ENCODE measurements around the gene CYB5B.
"Not testable (repeated sequence)": the region's sequence is repeated elsewhere in the genome, so short reads cannot be mapped to it uniquely, and the experiment has no call there.

Gene CYB5B

DNA sequence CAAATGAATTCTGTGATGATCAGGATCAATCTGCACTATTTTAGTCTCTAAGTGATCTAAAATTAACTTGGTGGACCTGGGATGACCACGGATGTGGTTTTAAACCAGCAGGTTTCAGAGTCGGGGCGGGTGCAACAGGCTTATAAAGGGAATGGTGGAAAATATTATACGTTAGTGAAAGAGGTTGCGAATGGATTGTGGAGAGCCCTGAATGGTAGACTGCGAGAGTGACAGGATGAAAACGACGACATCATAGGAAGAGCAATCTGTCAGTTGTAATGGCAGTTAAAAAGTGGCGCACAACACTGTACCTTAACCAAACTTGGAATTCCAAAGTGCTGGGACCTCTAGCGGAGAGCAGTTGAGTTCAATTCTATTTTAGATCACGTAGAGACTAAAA is 1.2 kb upstream of the CYB5B start:
- H3K9me3 ChIP-seq (ENCODE audit: control insufficient read depth, insufficient read depth, low read length) = no peaks in the 10 kb centered on the region
- no peak overlapping the region for H3K9ac ChIP-seq (ENCODE audit: low read depth, low read length)
- H3K36me3 ChIP-seq (ENCODE audit: insufficient read depth, low read length) = peaks cover 2% of the 10 kb centered on the region; the same call in 1 of the 2 replicates
- 0 out of 2 replicates have a peak, but pooled peaks cover under 1% of the 10 kb centered on the region for H3K4me1 ChIP-seq (ENCODE audit: insufficient read depth, low read length)

- peak overlapping the region; percentile 82 for H3K9ac ChIP-seq (ENCODE audit: low read depth, low read length)
- no peaks in the 10 kb centered on the region for H3K4me1 ChIP-seq (ENCODE audit: insufficient read depth, low read length)
- peaks cover 8% of the 10 kb centered on the region for H3K36me3 ChIP-seq (ENCODE audit: insufficient read depth, low read length)
- H3K9me3 ChIP-seq (ENCODE audit: control insufficient read depth, insufficient read depth, low read length) = no peaks in the 10 kb centered on the region
Measured at GRCh38 chr16:69424935-69425784, 741 bp downstream of the CYB5B start.

- Histone ChIP-seq H3K9ac (ENCODE audit: low read depth, low read length) (no peak overlapping the region), H3K36me3 (ENCODE audit: insufficient read depth, low read length) (peaks cover 23% of the 10 kb centered on the region), H3K9me3 (ENCODE audit: control insufficient read depth, insufficient read depth, low read length) (no peaks in the 10 kb centered on the region), H3K4me1 (ENCODE audit: insufficient read depth, low read length) (no peaks in the 10 kb centered on the region)
Measured at GRCh38 chr16:69428652-69429051, 4.2 kb downstream of the CYB5B start.

DNA sequence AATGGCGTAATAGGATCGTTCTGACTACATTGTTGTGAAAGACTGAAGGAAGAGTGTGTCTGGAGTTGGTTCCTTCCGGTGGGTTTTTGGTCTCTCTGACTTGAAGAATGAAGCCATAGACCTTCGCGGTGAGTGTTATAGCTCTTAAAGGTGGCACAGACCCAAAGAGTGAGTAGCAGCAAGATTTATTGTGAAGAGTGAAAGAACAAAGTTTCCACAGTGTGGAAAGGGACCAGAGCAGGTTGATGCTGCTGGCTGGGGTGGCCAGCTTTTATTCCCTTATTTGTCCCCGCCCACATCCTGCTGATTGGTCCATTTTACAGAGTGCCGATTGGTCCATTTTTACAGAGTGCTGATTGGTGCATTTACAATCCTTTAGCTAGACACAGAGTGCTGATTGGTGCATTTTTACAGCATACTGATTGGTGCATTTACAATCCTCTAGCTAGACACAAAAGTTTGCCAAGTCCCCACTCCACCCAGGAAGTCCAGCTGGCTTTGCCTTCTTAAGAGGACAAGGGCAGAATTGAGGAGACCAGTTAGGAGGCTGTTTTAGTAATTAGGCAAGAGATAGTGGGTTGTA is 4.7 kb downstream of the CYB5B start:
- peaks cover 24% of the 10 kb centered on the region for H3K36me3 ChIP-seq (ENCODE audit: insufficient read depth, low read length)
- H3K9ac ChIP-seq (ENCODE audit: low read depth, low read length); H3K9me3 ChIP-seq (ENCODE audit: control insufficient read depth, insufficient read depth, low read length); H3K4me1 ChIP-seq (ENCODE audit: insufficient read depth, low read length): not testable (repeated sequence)

GRCh38 chr16:69431948-69432468 is 7.6 kb downstream of the CYB5B start:
- no peaks in the 10 kb centered on the region for H3K9me3 ChIP-seq (ENCODE audit: control insufficient read depth, insufficient read depth, low read length)
- no peaks in the 10 kb centered on the region for H3K4me1 ChIP-seq (ENCODE audit: insufficient read depth, low read length)
- H3K9ac ChIP-seq (ENCODE audit: low read depth, low read length) = no peak overlapping the region
- peaks cover 24% of the 10 kb centered on the region for H3K36me3 ChIP-seq (ENCODE audit: insufficient read depth, low read length)

DNA sequence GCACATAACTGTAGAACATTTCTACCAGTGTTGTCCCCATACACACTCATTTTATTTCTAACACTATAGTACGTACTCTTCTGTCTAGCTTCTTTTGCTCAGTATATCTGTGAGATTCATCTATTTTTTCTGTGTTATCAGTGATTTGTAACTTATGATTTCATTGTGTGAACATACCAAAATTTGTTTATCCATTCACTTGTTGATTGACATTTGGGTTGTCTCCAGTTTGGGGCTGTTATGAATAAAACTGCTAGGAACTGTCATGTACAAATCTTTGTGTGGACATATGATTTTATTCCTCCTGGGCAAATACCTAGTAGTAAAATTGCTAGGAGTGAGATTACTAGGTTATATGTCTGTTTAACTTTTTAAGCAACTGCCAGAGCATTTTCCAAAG is 9.6 kb downstream of the CYB5B start:
- H3K9ac ChIP-seq (ENCODE audit: low read depth, low read length) = no peak overlapping the region
- no peaks in the 10 kb centered on the region for H3K9me3 ChIP-seq (ENCODE audit: control insufficient read depth, insufficient read depth, low read length)
- H3K4me1 ChIP-seq (ENCODE audit: insufficient read depth, low read length) = no peaks in the 10 kb centered on the region
- peaks cover 17% of the 10 kb centered on the region for H3K36me3 ChIP-seq (ENCODE audit: insufficient read depth, low read length)

DNA sequence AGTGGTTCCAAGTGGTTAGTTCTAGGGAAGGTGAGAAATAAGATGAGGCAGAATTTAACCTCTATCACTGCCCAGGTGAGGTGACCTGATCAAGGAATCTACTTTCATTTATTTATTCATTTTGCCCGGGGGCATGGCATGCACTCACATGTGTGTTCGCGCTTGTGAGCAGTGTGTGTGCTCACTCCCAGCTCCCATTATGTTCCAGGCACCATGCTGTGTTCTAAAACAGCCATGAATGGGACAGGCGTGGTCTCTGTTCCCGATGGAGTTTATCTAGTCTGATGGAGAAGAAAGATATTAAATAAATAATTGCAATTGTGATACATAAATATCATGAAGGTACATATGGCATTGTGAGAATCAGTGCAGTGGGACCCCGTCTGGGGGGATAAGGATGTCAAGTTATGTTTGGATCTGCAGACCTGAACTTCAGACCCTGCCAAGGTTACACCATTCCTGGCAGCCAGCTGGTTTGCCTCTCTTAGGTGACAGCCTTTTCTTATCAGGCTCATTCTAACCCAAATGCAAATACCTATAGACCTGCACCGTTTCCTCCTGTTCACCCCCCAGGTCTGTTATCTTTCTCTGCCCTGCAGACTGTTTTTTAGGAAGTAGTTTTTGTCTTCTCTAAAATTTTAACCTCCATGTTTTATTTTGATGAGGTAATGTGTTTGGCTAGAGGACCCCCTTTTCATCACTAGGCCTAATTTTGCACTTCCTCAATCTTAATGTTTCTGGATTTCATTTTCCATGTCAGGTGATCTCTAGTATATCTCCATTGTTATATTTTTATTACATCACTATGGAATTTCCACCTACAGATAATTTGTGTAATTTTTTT is 11.8 kb downstream of the CYB5B start:
- H3K4me1 ChIP-seq (ENCODE audit: insufficient read depth, low read length) = no peaks in the 10 kb centered on the region
- no peak overlapping the region for H3K9ac ChIP-seq (ENCODE audit: low read depth, low read length)
- H3K36me3 ChIP-seq (ENCODE audit: insufficient read depth, low read length) = peaks cover 15% of the 10 kb centered on the region
- H3K9me3 ChIP-seq (ENCODE audit: control insufficient read depth, insufficient read depth, low read length) = no peaks in the 10 kb centered on the region

DNA sequence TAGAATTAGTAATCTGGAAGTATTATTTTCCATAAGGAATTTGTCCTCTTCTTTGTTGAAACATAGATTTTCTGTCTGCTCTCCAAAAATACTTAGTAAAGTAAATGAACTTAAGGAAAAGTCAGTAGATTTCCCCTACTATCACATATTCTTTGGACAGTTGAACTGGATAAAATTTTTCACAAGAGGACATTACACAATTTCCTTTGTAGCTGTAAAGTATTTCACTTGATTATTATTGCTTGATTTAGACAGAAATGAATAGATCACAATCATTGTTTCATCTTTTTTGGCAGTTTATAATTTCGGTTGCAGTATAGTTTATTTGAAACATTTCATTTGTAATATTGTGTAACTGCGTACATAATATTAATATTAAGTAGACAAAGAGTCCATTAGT is 12.5 kb downstream of the CYB5B start:
- Histone ChIP-seq H3K9ac (ENCODE audit: low read depth, low read length) (no peak overlapping the region), H3K36me3 (ENCODE audit: insufficient read depth, low read length) (peaks cover 10% of the 10 kb centered on the region), H3K9me3 (ENCODE audit: control insufficient read depth, insufficient read depth, low read length) (no peaks in the 10 kb centered on the region), H3K4me1 (ENCODE audit: insufficient read depth, low read length) (no peaks in the 10 kb centered on the region)

DNA sequence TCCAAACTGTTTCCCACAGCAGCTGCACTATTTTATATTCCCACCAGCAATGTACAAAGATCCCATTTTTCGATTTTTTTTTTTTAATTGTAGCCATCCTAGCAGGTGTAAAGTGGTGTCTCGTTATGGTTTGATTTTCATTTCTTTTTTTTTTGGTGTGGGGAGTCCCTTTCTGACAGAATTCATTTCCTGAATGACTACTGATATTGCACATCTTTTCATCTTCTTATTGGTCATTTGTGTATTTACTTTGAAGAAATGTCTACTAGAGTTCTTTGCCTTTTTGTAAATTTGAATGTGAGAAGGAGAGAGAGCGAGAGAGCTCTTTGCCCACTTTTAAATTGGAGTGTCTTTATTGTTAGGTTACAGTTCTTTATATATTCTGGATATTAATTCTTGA is 14.0 kb downstream of the CYB5B start:
- Histone ChIP-seq H3K36me3 (ENCODE audit: insufficient read depth, low read length) (0 out of 2 replicates have a peak, but pooled peaks cover 3% of the 10 kb centered on the region), H3K4me1 (ENCODE audit: insufficient read depth, low read length) (no peaks in the 10 kb centered on the region), H3K9me3 (ENCODE audit: control insufficient read depth, insufficient read depth, low read length) (no peaks in the 10 kb centered on the region), H3K9ac (ENCODE audit: low read depth, low read length) (no peak overlapping the region)

- H3K4me1 ChIP-seq (ENCODE audit: insufficient read depth, low read length) = no peaks in the 10 kb centered on the region
- no peaks in the 10 kb centered on the region for H3K36me3 ChIP-seq (ENCODE audit: insufficient read depth, low read length)
- no peak overlapping the region for H3K9ac ChIP-seq (ENCODE audit: low read depth, low read length)
- H3K9me3 ChIP-seq (ENCODE audit: control insufficient read depth, insufficient read depth, low read length) = no peaks in the 10 kb centered on the region
Measured at GRCh38 chr16:69440250-69440649, 15.8 kb downstream of the CYB5B start.

DNA sequence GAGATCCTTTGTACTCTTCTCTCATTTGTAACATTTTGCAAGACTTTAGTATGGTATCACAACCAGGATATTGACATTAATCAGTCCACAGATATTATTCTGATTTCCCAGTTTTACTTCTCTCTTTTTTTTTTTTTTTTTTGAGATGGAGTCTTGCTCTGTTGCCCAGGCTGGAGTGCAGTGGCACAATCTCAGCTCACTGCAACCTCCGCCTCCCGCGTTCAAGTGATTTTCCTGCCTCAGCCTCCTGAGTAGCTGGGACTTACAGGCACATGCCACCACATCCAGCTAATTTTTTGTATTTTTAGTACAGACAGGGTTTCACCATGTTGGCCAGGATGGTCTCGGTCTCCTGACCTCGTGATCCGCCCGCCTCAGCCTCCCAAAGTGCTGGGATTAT is 16.6 kb downstream of the CYB5B start:
- H3K4me1 ChIP-seq (ENCODE audit: insufficient read depth, low read length); H3K9ac ChIP-seq (ENCODE audit: low read depth, low read length); H3K9me3 ChIP-seq (ENCODE audit: control insufficient read depth, insufficient read depth, low read length); H3K36me3 ChIP-seq (ENCODE audit: insufficient read depth, low read length): not testable (repeated sequence)

DNA sequence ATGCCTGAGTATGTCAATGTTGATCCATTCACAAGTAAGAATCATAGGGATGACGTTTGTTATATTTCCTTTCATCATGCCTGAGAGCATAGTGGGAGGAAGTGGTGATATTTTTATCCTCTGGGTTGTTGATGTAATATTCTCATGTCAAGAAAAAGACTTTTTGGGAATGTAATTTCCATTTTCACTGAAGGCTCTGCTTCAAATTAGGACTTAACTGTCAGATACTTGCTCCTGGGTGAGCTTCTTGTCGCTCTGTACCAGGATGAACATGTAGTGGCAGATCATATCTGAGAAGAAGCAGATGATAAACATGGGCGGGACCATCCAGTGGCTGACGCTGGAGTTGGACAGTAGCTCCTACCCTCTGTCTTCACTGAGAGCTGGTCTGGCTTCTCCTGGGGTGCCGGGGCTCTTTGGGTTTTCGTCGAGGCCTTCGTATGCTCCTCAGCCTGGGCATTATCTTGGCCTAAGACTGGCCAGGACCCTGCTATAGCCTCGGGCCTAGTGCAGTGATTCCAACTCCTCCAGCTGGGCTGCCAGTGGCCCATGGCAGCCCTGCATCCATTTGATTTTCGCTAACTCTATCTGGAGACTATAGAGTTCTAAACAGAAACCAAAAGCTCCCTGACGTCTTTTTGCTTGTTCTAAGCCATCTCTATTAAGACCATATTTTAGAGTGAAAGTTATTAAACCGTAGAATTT is 19.7 kb downstream of the CYB5B start:
- H3K9me3 ChIP-seq (ENCODE audit: control insufficient read depth, insufficient read depth, low read length) = no peaks in the 10 kb centered on the region
- no peaks in the 10 kb centered on the region for H3K4me1 ChIP-seq (ENCODE audit: insufficient read depth, low read length)
- no peak overlapping the region for H3K9ac ChIP-seq (ENCODE audit: low read depth, low read length)
- H3K36me3 ChIP-seq (ENCODE audit: insufficient read depth, low read length) = no peaks in the 10 kb centered on the region; the same call in 1 of the 2 replicates

DNA sequence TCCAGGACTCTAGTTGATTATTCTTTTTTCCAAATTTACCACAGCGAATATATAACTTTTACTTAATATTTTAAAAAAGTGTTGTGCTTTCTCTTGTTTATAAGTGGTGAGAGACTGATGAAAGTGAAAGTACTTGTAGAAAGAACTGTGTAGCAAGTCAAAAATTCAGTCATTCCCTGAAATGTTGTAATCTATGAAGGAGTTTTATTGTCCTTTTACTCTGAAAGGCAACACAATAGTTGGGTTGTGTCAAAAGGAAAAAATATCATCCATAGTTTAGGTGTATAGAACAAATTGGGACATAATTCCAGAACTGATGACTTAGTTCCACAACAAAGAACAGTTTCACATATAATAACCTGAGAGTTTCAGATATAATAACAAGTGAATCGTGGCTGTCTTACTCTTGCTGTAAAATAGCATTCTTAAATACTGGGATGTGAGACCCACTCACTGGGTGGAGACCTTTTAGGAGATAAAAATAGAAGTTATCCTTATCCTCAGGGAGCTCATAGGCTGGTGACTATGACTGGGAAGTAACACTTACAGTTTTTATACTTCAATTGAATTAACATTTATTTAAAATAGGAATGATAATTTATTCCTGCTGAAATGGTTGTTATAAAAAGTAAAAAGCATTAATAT is 20.6 kb downstream of the CYB5B start:
- H3K36me3 ChIP-seq (ENCODE audit: insufficient read depth, low read length) = no peaks in the 10 kb centered on the region; the same call in 1 of the 2 replicates
- no peaks in the 10 kb centered on the region for H3K4me1 ChIP-seq (ENCODE audit: insufficient read depth, low read length)
- no peak overlapping the region for H3K9ac ChIP-seq (ENCODE audit: low read depth, low read length)
- H3K9me3 ChIP-seq (ENCODE audit: control insufficient read depth, insufficient read depth, low read length) = no peaks in the 10 kb centered on the region
